Effector memory CD8-positive, alpha-beta T cell (primary cell): ENCODE data around the gene WDR74.

Experiments
- ATAC-seq: fragments of 150-1000 bp; cut with Tn5 transposase; replicated peaks from 2 replicates; pipeline ENCODE4 v1.10.0; 2021; ENCODE audit warnings: mild to moderate bottlenecking, moderate library complexity
- DNase-seq, 3 experiments: peaks; one replicate each; pipeline ENCODE4 v3.0.0; 2021
- H3K27ac Mint-ChIP-seq, 2 donors: one replicate each; pipeline ENCODE4 v1.8.0; 2022; ENCODE audit warnings: mild to moderate bottlenecking in 2 of 2, mixed read lengths in 2 of 2, moderate library complexity in 2 of 2
- H3K27me3 Mint-ChIP-seq, 2 donors: one replicate each; pipeline ENCODE4 v1.8.0; 2022; ENCODE audit warnings: mixed read lengths in 2 of 2
- H3K36me3 Mint-ChIP-seq: one replicate; pipeline ENCODE4 v1.8.0; 2022; ENCODE audit warnings: mild to moderate bottlenecking, moderate library complexity, mixed read lengths; ENCODE audit not compliant: insufficient read depth
- H3K4me1 Mint-ChIP-seq, 2 donors: one replicate each; pipeline ENCODE4 v1.8.0; 2022; ENCODE audit warnings: low read depth in 2 of 2, mixed read lengths in 2 of 2
- H3K4me3 Mint-ChIP-seq, 2 donors: one replicate each; pipeline ENCODE4 v1.8.0; 2022; ENCODE audit warnings: mild to moderate bottlenecking in 2 of 2, mixed read lengths in 2 of 2, moderate library complexity in 2 of 2
- H3K9me3 Mint-ChIP-seq, 2 donors: one replicate each; pipeline ENCODE4 v1.8.0; 2022; ENCODE audit warnings: mixed read lengths in 2 of 2

Gene WDR74

GRCh38 chr11:62810748-62811147, 28.6 kb downstream of the WDR74 start:
- Mint-ChIP-seq H3K36me3 (peaks cover 28% of the 10 kb centered on the region), H3K27ac (peak overlapping the region; percentile 39 to 79), H3K4me3 (no peak overlapping the region), H3K4me1 (peaks cover 0 to 6% of the 10 kb centered on the region in 2 donors), H3K27me3 (no peaks in the 10 kb centered on the region), H3K9me3 (no peaks in the 10 kb centered on the region)
- ATAC-seq (no peak), DNase-seq (no peak)

- ATAC-seq (no peak), DNase-seq (no peak)
- Mint-ChIP-seq H3K4me1 (peaks cover 16 to 26% of the 10 kb centered on the region in 2 donors), H3K27ac (peak overlapping the region in 1 of 2 donors; percentile 99), H3K36me3 (peaks cover 41% of the 10 kb centered on the region), H3K9me3 (no peaks in the 10 kb centered on the region), H3K4me3 (peak overlapping the region; percentile 95 to 98), H3K27me3 (no peaks in the 10 kb centered on the region)
Measured at GRCh38 chr11:62806611-62807121, 32.7 kb downstream of the WDR74 start.

DNA sequence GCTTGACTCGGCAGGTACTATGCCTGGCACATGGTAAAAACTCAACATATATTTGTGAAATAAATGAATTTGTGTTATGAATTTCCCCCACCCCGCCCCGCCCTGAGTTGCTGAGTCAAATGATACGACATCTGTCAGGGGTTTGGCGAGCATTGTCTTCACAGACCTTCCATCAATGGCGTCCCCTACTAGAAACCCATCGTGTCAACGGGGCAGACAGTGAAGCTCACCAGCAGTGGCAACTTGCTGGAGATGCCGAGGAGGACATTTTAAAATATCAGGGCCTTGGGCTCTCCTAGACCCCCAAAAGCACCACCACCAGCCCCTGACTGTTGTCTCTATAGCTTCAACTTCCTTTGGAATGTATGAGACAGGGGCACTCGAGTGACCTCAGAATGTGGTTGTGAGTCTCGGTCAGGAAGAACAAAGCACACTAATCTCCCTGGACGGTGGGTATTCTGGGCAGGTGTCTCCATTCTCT, 33.4 kb downstream of the WDR74 start:
- DNase-seq (peak in 1 of 3 experiments; percentile 11), ATAC-seq (peak; percentile 18)
- Mint-ChIP-seq H3K4me3 (peak overlapping the region; percentile 95 to 98), H3K27ac (peak overlapping the region; percentile 91 to 99), H3K36me3 (peaks cover 47% of the 10 kb centered on the region), H3K9me3 (no peaks in the 10 kb centered on the region), H3K27me3 (no peaks in the 10 kb centered on the region), H3K4me1 (peaks cover 16 to 25% of the 10 kb centered on the region in 2 donors)

GRCh38 chr11:62805076-62805892, 34.1 kb downstream of the WDR74 start, which contains the start of gene NXF1:
Gene NXF1, minus strand, starts transcription at chr11:62805440. Its CDS starts 84 bp downstream, at chr11:62805356.
- peak; percentile 84 for ATAC-seq
- no peaks in the 10 kb centered on the region for H3K27me3 Mint-ChIP-seq

DNA sequence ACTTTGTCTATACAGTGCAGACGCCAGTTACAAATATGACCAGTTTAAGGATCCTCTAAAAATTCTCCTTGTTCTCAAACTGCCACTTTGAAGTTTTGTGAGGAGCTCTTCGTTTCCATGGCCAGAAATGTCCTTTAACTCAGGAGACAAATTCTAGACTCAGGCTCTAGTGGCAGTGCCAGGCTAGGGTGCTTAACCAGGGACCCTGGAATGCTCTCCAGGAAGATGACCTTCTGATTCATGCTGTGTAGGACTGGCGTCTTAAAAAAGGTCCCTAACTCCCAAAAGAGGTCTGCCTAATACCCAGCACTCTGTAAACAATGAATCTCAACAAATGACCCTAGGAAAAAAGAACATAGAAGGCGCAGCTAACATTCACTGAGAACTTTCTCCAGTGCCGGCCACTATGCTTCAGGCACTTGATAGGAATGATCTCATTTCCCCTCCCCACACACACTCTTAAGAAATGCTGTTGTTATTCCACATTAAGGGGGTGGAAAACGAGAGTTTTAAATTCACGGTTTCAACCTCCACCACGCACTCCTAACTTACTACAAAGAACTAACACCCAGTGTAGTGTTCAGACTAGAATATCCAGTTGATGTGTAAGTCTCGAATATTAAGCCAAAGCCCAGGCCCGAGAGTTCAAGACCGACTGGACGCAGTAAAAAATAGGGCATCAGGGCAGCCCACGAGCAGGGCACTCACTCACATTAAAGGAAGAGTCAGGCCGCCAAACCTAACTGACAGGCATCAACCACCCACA, 34.9 kb downstream of the WDR74 start:
- peaks cover 16 to 26% of the 10 kb centered on the region in 2 donors for H3K4me1 Mint-ChIP-seq
- ATAC-seq: peak; percentile 22
- no peak for DNase-seq
- peaks cover 62% of the 10 kb centered on the region for H3K36me3 Mint-ChIP-seq
- peak overlapping the region; percentile 95 to 98 for H3K4me3 Mint-ChIP-seq
- H3K27me3 Mint-ChIP-seq: no peaks in the 10 kb centered on the region
- no peaks in the 10 kb centered on the region for H3K9me3 Mint-ChIP-seq
- H3K27ac Mint-ChIP-seq: peak overlapping the region; percentile 91 to 99

More at GRCh38 chr11:62805076-62805892, 34.1 kb downstream of the WDR74 start, which contains the start of gene NXF1:
- peak; percentile 95 to 98 (median 97) for DNase-seq
- Mint-ChIP-seq H3K36me3 (peaks cover 54% of the 10 kb centered on the region), H3K4me1 (peaks cover 16 to 24% of the 10 kb centered on the region in 2 donors), H3K9me3 (no peaks in the 10 kb centered on the region), H3K4me3 (peak within 1 kb of the TSS; percentile 95 to 98), H3K27ac (peak within 1 kb of the TSS; percentile 91 to 99)

GRCh38 chr11:62801071-62801470, 38.3 kb downstream of the WDR74 start:
- no peak for DNase-seq
- peak overlapping the region in 1 of 2 donors; percentile 68 for H3K27ac Mint-ChIP-seq
- H3K27me3 Mint-ChIP-seq: no peaks in the 10 kb centered on the region
- H3K4me1 Mint-ChIP-seq: peaks cover 18 to 23% of the 10 kb centered on the region in 2 donors
- H3K4me3 Mint-ChIP-seq: no peak overlapping the region
- H3K9me3 Mint-ChIP-seq: no peaks in the 10 kb centered on the region
- peaks cover 96% of the 10 kb centered on the region for H3K36me3 Mint-ChIP-seq
- no peak for ATAC-seq

GRCh38 chr11:62799486-62799885, 39.9 kb downstream of the WDR74 start:
- H3K4me1 Mint-ChIP-seq: peaks cover 12 to 16% of the 10 kb centered on the region in 2 donors
- H3K36me3 Mint-ChIP-seq: peaks cover 99% of the 10 kb centered on the region
- no peak for DNase-seq
- H3K27me3 Mint-ChIP-seq: no peaks in the 10 kb centered on the region
- peak overlapping the region in 1 of 2 donors; percentile 85 for H3K27ac Mint-ChIP-seq
- no peak for ATAC-seq
- H3K4me3 Mint-ChIP-seq: no peak overlapping the region
- no peaks in the 10 kb centered on the region for H3K9me3 Mint-ChIP-seq

DNA sequence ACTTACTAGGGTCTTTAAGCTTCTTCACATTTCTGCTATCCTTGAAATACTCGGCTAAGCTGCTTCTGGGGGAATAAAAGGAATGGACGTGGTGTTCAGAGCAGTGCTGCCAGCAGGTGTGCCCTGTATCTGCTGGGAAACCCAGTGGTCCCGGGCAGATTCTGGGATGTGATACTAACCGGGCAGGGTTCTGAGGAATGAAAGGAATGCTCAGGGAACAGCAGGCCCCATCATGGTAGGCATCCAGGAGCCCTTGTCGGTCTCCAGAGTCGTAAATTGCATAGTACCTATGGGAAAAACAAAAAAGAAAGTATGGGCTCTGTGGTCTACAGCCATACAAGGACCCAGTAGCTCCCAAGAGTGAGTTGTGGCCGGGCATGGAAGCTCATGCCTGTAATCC, 43.1 kb downstream of the WDR74 start:
- Mint-ChIP-seq H3K27ac (peak overlapping the region in 1 of 2 donors; percentile 79), H3K4me1 (peaks cover 9 to 13% of the 10 kb centered on the region in 2 donors), H3K9me3 (no peaks in the 10 kb centered on the region), H3K4me3 (no peak overlapping the region), H3K27me3 (no peaks in the 10 kb centered on the region), H3K36me3 (peaks cover 100% of the 10 kb centered on the region)
- DNase-seq (no peak), ATAC-seq (no peak)

DNA sequence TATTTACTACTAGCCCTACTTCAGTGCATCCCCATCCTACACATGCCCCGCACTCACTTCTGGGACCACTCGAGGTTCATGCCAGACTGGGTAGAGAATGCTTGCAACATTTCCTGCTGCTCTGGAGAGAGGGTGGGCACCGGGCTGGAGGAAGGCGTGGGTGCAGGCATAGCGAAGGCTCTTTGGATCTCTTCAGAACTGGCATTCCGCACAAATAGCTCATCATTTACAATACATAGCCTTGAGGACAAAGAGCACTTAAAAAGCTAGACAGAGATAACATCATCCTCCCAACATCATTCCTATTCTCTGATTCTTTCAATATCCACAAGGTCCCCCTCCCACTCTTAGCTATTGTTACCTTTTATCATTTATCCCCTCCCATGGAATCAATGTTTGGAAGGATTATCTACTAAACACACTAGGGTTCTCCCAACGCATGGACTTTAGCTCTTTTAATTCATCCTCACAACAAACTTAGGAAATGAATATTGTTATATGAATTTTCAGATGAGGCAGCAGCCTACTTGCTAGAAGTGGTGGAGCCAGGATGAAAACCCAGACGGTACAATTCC, 45.1 kb downstream of the WDR74 start:
- Mint-ChIP-seq H3K4me1 (peaks cover 25% of the 10 kb centered on the region in 2 donors), H3K36me3 (peaks cover 93% of the 10 kb centered on the region), H3K9me3 (no peaks in the 10 kb centered on the region), H3K27me3 (no peaks in the 10 kb centered on the region), H3K4me3 (no peak overlapping the region), H3K27ac (peak overlapping the region in 1 of 2 donors; percentile 60)
- no peak for DNase-seq
- ATAC-seq: no peak

DNA sequence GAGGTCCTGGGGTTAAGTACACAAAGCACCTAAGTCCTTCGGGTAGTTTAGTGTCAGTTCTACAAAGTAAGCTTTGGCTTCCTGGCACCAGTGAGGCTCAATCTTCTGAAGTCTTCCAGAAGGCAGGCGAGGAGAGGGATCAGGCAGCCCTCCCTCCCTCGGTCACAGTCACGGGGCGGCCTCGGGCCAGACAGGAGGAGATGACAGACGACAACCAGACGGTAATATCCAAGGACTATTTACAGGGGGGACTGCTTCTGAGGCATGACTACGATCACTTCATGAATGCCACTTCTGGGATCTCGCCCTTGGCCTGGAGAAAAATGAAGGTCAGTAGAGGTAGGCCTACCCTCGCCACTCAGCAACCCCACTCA, 47.2 kb downstream of the WDR74 start:
- H3K27ac Mint-ChIP-seq: peak overlapping the region; percentile 89 to 91
- H3K36me3 Mint-ChIP-seq: peaks cover 84% of the 10 kb centered on the region
- no peaks in the 10 kb centered on the region for H3K9me3 Mint-ChIP-seq
- H3K4me3 Mint-ChIP-seq: peak overlapping the region; percentile 91 to 95
- ATAC-seq (no peak), DNase-seq (no peak)
- H3K27me3 Mint-ChIP-seq: no peaks in the 10 kb centered on the region
- H3K4me1 Mint-ChIP-seq: peaks cover 32 to 38% of the 10 kb centered on the region in 2 donors

- peak; percentile 86 to 88 (median 88) for DNase-seq
- ATAC-seq: peak; percentile 71
- H3K27ac Mint-ChIP-seq: peak within 1 kb of the TSS; percentile 89 to 91
- no peaks in the 10 kb centered on the region for H3K9me3 Mint-ChIP-seq
- H3K4me1 Mint-ChIP-seq: peaks cover 32 to 38% of the 10 kb centered on the region in 2 donors
- H3K36me3 Mint-ChIP-seq: peaks cover 82% of the 10 kb centered on the region
- H3K4me3 Mint-ChIP-seq: peak within 1 kb of the TSS; percentile 91 to 95
- no peaks in the 10 kb centered on the region for H3K27me3 Mint-ChIP-seq
Measured at GRCh38 chr11:62791501-62792201, 47.7 kb downstream of the WDR74 start, which contains the start of gene TMEM223. Gene TMEM223, minus strand, starts transcription at chr11:62792006. Its CDS starts 12 bp downstream, at chr11:62791994.

- peaks cover 69% of the 10 kb centered on the region for H3K36me3 Mint-ChIP-seq
- peak overlapping the region; percentile 95 for H3K4me3 Mint-ChIP-seq
- DNase-seq: no peak
- peak overlapping the region in 1 of 2 donors; percentile 89 for H3K27ac Mint-ChIP-seq
- peaks cover 34 to 42% of the 10 kb centered on the region in 2 donors for H3K4me1 Mint-ChIP-seq
- no peak for ATAC-seq
- no peaks in the 10 kb centered on the region for H3K9me3 Mint-ChIP-seq
- no peaks in the 10 kb centered on the region for H3K27me3 Mint-ChIP-seq
Measured at GRCh38 chr11:62789576-62789975, 49.8 kb downstream of the WDR74 start.
